GM18498 (cell line): ENCODE data around the gene CSNK2A3.
"Not testable (repeated sequence)": the region's sequence is repeated elsewhere in the genome, so short reads cannot be mapped to it uniquely, and the experiment has no call there.

ENCODE experiments used
- ATAC-seq: cut with Tn5 transposase; IDR thresholded peaks from one replicate; pipeline ENCODE4 v1.9.1; 2021; ENCODE audit warnings: mild to moderate bottlenecking, moderate library complexity; ENCODE audit not compliant: unreplicated experiment

CSNK2A3 gene

GRCh38 chr11:11380340-11380739 is 27.3 kb upstream of the CSNK2A3 start:
- ATAC-seq = no peak

- no peak for ATAC-seq
These were observed 26.6 kb upstream of the CSNK2A3 start for GRCh38 chr11:11379661-11380060.

GRCh38 chr11:11378184-11378940 is 25.3 kb upstream of the CSNK2A3 start:
- no peak for ATAC-seq

GRCh38 chr11:11374358-11375148 is 21.5 kb upstream of the CSNK2A3 start:
- ATAC-seq = no peak

- ATAC-seq = no peak
These were observed 20.9 kb upstream of the CSNK2A3 start for GRCh38 chr11:11373934-11374333.

GRCh38 chr11:11372461-11372860 is 19.4 kb upstream of the CSNK2A3 start:
- ATAC-seq = no peak

- ATAC-seq = no peak
These were observed 17.9 kb upstream of the CSNK2A3 start for GRCh38 chr11:11370962-11371303.

GRCh38 chr11:11370255-11370961 is 17.4 kb upstream of the CSNK2A3 start:
- no peak for ATAC-seq

GRCh38 chr11:11366793-11367192 is 13.7 kb upstream of the CSNK2A3 start:
- no peak for ATAC-seq

GRCh38 chr11:11363674-11364073 is 10.6 kb upstream of the CSNK2A3 start:
- ATAC-seq = no peak

- no peak for ATAC-seq
These were observed 6.6 kb upstream of the CSNK2A3 start for GRCh38 chr11:11359611-11360010.

- ATAC-seq = no peak
These were observed 3.8 kb upstream of the CSNK2A3 start for GRCh38 chr11:11356842-11357241.

- not testable (repeated sequence) for ATAC-seq
These were observed 1.2 kb downstream of the CSNK2A3 start for GRCh38 chr11:11351851-11352250.

GRCh38 chr11:11351042-11351586 is 1.9 kb downstream of the CSNK2A3 start:
- no peak for ATAC-seq

- ATAC-seq = no peak
These were observed 3.1 kb downstream of the CSNK2A3 start for GRCh38 chr11:11349870-11350337.

- no peak for ATAC-seq
These were observed 3.8 kb downstream of the CSNK2A3 start for GRCh38 chr11:11349106-11349825.

- no peak for ATAC-seq
These were observed 4.7 kb downstream of the CSNK2A3 start for GRCh38 chr11:11348303-11348702.

GRCh38 chr11:11347592-11347991 is 5.5 kb downstream of the CSNK2A3 start:
- ATAC-seq = no peak

GRCh38 chr11:11346303-11346702 is 6.7 kb downstream of the CSNK2A3 start:
- no peak for ATAC-seq

GRCh38 chr11:11345099-11345498 is 8.0 kb downstream of the CSNK2A3 start:
- ATAC-seq = no peak

GRCh38 chr11:11344045-11344444 is 9.0 kb downstream of the CSNK2A3 start:
- ATAC-seq = no peak
